Hepatocyte (in vitro differentiated cells): ENCODE data around the gene SYCE3. TPM values are rescaled to one million over a fixed set of nuclear protein-coding genes. Genes with fewer than 3 reads are reported as not detected.

Experiments used
- DNase-seq: peaks from one replicate; pipeline ENCODE4 v3.0.0-alpha.2; 2016; ENCODE audit warnings: low spot score
- H2AFZ ChIP-seq: fragments of 200-600 bp; sonication (generic); 2 replicates; pipeline ENCODE4 v1.6.0; 2016; ENCODE audit warnings: antibody characterized with exemption, mild to moderate bottlenecking
- H3K27ac ChIP-seq: fragments of 200-600 bp; sonication (generic); 2 replicates; pipeline ENCODE4 v1.5.1; 2016; ENCODE audit warnings: mild to moderate bottlenecking
- H3K27me3 ChIP-seq: fragments of 200-600 bp; sonication (generic); 2 replicates; pipeline ENCODE4 v1.6.1; 2016
- H3K36me3 ChIP-seq: fragments of 200-600 bp; sonication (generic); replicated peaks from 2 replicates; pipeline ENCODE4 v1.5.1; 2016; ENCODE audit warnings: low read depth; ENCODE audit not compliant: insufficient read depth
- H3K4me1 ChIP-seq: fragments of 200-600 bp; sonication (generic); 2 replicates; pipeline ENCODE4 v1.5.1; 2016; ENCODE audit warnings: mild to moderate bottlenecking, moderate library complexity; ENCODE audit not compliant: insufficient read depth
- H3K4me2 ChIP-seq: fragments of 200-600 bp; sonication (generic); 2 replicates; pipeline ENCODE4 v1.6.0; 2016
- H3K4me3 ChIP-seq: fragments of 200-600 bp; sonication (generic); 2 replicates; pipeline ENCODE4 v1.5.1; 2016; ENCODE audit warnings: mild to moderate bottlenecking
- H3K79me2 ChIP-seq: fragments of 200-600 bp; sonication (generic); 2 replicates; pipeline ENCODE4 v1.6.0; 2017; ENCODE audit warnings: mild to moderate bottlenecking
- H3K9me2 ChIP-seq: fragments of 200-600 bp; sonication (generic); replicated peaks from 2 replicates; pipeline ENCODE4 v1.6.0; 2017; ENCODE audit warnings: mild to moderate bottlenecking; ENCODE audit not compliant: insufficient read depth
- H3K9me3 ChIP-seq: fragments of 200-600 bp; sonication (generic); 2 replicates; pipeline ENCODE4 v1.5.1; 2016; ENCODE audit warnings: low read depth, mild to moderate bottlenecking
- H4K20me1 ChIP-seq: fragments of 200-600 bp; sonication (generic); 2 replicates; pipeline ENCODE4 v1.6.0; 2016; ENCODE audit warnings: mild to moderate bottlenecking; ENCODE audit not compliant: insufficient read depth, poor library complexity, severe bottlenecking
- CTCF ChIP-seq: fragments of 200-600 bp; sonication (generic); IDR thresholded peaks from 2 replicates; pipeline ENCODE4 v1.5.1; 2016; ENCODE audit warnings: antibody characterized with exemption, mild to moderate bottlenecking; ENCODE audit not compliant: poor library complexity
- EZH2 ChIP-seq: fragments of 200-600 bp; sonication (generic); IDR thresholded peaks from 2 replicates; pipeline ENCODE4 v1.6.1; 2016; ENCODE audit warnings: antibody characterized with exemption, mild to moderate bottlenecking, borderline replicate concordance
- EZH2phosphoT487 ChIP-seq: fragments of 200-600 bp; sonication (generic); IDR thresholded peaks from one replicate; pipeline ENCODE4 v1.6.1; 2018; ENCODE audit warnings: antibody characterized with exemption, mild to moderate bottlenecking, low read depth, moderate library complexity; ENCODE audit not compliant: unreplicated experiment, severe bottlenecking
- WGBS: methylation state at CpG from one replicate; pipeline ENCODE4 v1.1.6; 2016; ENCODE audit warnings: low lambda C conversion rate; ENCODE audit errors: missing lambda C conversion rate; 5-methylcytosine and 5-hydroxymethylcytosine counted together
- polyA plus RNA-seq: library from polyadenylated mRNA; unstranded; fragments of >200 nt; fragmentation: Nextera tagmentation; extraction: Ambion mirVana; gene quantifications from 2 replicates; pipeline ENCODE4 v1.2.1, GENCODE V29; 2016
- total RNA-seq: library from RNA; depleted of rRNA; stranded (reverse); fragments of >200 nt; gene quantifications from 2 replicates; pipeline ENCODE4 v1.2.3, GENCODE V29; 2014

The SYCE3 gene
- total and polyA plus RNA-seq, 2 experiments from 2014 or later: 1.4 TPM; not detected in 1

DNA sequence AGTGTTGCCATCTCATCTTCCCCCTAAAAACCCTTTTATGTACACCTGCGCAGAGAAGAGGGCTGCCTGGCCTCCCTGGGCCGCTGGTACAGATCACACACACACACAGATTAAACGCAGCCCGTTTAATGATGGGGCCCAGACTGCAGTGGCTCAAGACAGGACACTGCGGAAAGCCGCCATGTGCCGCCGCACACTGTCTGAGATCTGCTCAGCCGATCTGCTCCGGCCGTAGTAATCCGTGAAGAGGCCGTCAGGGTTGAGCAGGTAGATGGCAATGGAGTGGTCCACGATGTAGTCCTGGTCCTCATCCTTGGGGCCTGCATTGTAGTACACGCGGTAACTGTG lies 39.3 kb downstream of the SYCE3 start:
- Histone ChIP-seq H3K36me3 (no peaks in the 10 kb centered on the region), H3K9me3 (no peaks in the 10 kb centered on the region), H3K4me2 (peak overlapping the region; percentile 94), H2AFZ (no peak overlapping the region), H3K9me2 (no peaks in the 10 kb centered on the region), H3K79me2 (peaks cover 37% of the 10 kb centered on the region), H3K27me3 (no peaks in the 10 kb centered on the region), H4K20me1 (peaks cover 13% of the 10 kb centered on the region), H3K27ac (no peak overlapping the region), H3K4me1 (peaks cover 19% of the 10 kb centered on the region), H3K4me3 (no peak overlapping the region)
- DNase-seq: no peak
- WGBS: 97% methylated on average over 16 of the region's 16 CpGs
- TF ChIP-seq EZH2phosphoT487: no peak
- TF ChIP-seq CTCF: no peak
- no peak for TF ChIP-seq EZH2

- TF ChIP-seq EZH2phosphoT487: no peak
- TF ChIP-seq EZH2: no peak
- TF ChIP-seq CTCF: no peak
- Histone ChIP-seq H3K9me2 (no peaks in the 10 kb centered on the region), H3K36me3 (no peaks in the 10 kb centered on the region), H3K9me3 (no peaks in the 10 kb centered on the region), H4K20me1 (peaks cover 13% of the 10 kb centered on the region), H3K4me3 (no peak overlapping the region), H3K79me2 (peaks cover 37% of the 10 kb centered on the region), H3K4me1 (peaks cover 19% of the 10 kb centered on the region), H3K27ac (no peak overlapping the region), H2AFZ (no peak overlapping the region), H3K27me3 (no peaks in the 10 kb centered on the region), H3K4me2 (peak overlapping the region; percentile 94)
- WGBS: 92% methylated on average over 15 of the region's 22 CpGs
- DNase-seq: peak; percentile 6
These were observed 39.8 kb downstream of the SYCE3 start for GRCh38 chr22:50522806-50523438.

- Histone ChIP-seq H4K20me1 (peaks cover 13% of the 10 kb centered on the region), H3K4me1 (peaks cover 18% of the 10 kb centered on the region), H3K9me3 (no peaks in the 10 kb centered on the region), H3K79me2 (peaks cover 37% of the 10 kb centered on the region), H3K27ac (no peak overlapping the region), H3K27me3 (no peaks in the 10 kb centered on the region), H3K36me3 (no peaks in the 10 kb centered on the region), H3K9me2 (no peaks in the 10 kb centered on the region), H3K4me3 (no peak overlapping the region), H3K4me2 (no peak overlapping the region), H2AFZ (no peak overlapping the region)
- DNase-seq: no peak
- WGBS: 92% methylated on average over 12 of the region's 15 CpGs
- TF ChIP-seq CTCF: no peak
- TF ChIP-seq EZH2phosphoT487: no peak
- TF ChIP-seq EZH2: no peak
These were observed 40.4 kb downstream of the SYCE3 start for GRCh38 chr22:50522208-50522805.
